IMR-90 (cell line): Measurements from ENCODE around the gene NADSYN1. TPM values are rescaled to one million over a fixed set of nuclear protein-coding genes. Genes with fewer than 3 reads are reported as not detected.

Experiments
- ATAC-seq: fragments of 200-7000 bp; cut with Tn5 transposase; 2 replicates; pipeline ENCODE4 v1.9.1; 2020; ENCODE audit warnings: low read depth, mild to moderate bottlenecking, moderate library complexity
- BruUV-seq: library from RNA; stranded (reverse); fragments of 400-500 nt; replicated peaks from 2 replicates; lab custom pipeline; 2021; lab: Mats Ljungman, UMichigan
- CTCF ChIA-PET: fragments of 300-600 bp; formaldehyde crosslinking; extraction: SDS; loops from one replicate; lab custom pipeline; 2021; ENCODE audit warnings: antibody characterized with exemption; lab: Yijun Ruan, JAX
- POLR2A ChIA-PET: fragments of 300-600 bp; sonication (Branson Sonifier 250); formaldehyde crosslinking; loops from one replicate; lab custom pipeline; 2022; ENCODE audit warnings: antibody characterized with exemption; ENCODE audit not compliant: unreplicated experiment; lab: Charles Lee
- DNase-seq: peaks from one replicate; pipeline ENCODE4 v3.0.0; 2013
- H2AFZ ChIP-seq: replicated peaks from 2 replicates; pipeline ENCODE3; 2013; ENCODE audit warnings: low read length, mild to moderate bottlenecking; ENCODE audit not compliant: poor library complexity
- H2AK5ac ChIP-seq: 2 replicates; pipeline ENCODE4 v1.6.1; 2013; ENCODE audit warnings: low read depth, low read length, inconsistent platforms
- H2AK9ac ChIP-seq: replicated peaks from 2 replicates; pipeline ENCODE3; 2013; ENCODE audit warnings: mild to moderate bottlenecking, low read depth, low read length, moderate library complexity; ENCODE audit not compliant: poor library complexity
- H2BK120ac ChIP-seq: 2 replicates; pipeline ENCODE4 v1.6.1; 2013; ENCODE audit warnings: low read depth, low read length, inconsistent platforms
- H2BK15ac ChIP-seq: 3 replicates; pipeline ENCODE4 v1.6.1; 2013; ENCODE audit warnings: low read depth, low read length, inconsistent platforms
- H2BK20ac ChIP-seq: 2 replicates; pipeline ENCODE4 v1.6.1; 2013; ENCODE audit warnings: low read depth, mild to moderate bottlenecking, inconsistent platforms, low read length, moderate library complexity
- H2BK5ac ChIP-seq: 2 replicates; pipeline ENCODE4 v1.6.1; 2013; ENCODE audit warnings: mild to moderate bottlenecking, low read depth, low read length, inconsistent platforms; ENCODE audit not compliant: poor library complexity, severe bottlenecking
- H3K14ac ChIP-seq: replicated peaks from 2 replicates; pipeline ENCODE4 v1.6.1; 2013; ENCODE audit warnings: low read depth, low read length, inconsistent platforms
- H3K18ac ChIP-seq: 2 replicates; pipeline ENCODE4 v1.6.1; 2013; ENCODE audit warnings: low read depth, low read length, control low read depth
- H3K23ac ChIP-seq: 2 replicates; pipeline ENCODE4 v1.6.1; 2013; ENCODE audit warnings: low read depth, low read length, inconsistent platforms
- H3K27ac ChIP-seq: 2 replicates; pipeline ENCODE4 v1.5.1; 2013; ENCODE audit warnings: mild to moderate bottlenecking, control low read depth, low read length; ENCODE audit not compliant: insufficient read depth
- H3K27me3 ChIP-seq: 2 replicates; pipeline ENCODE4 v1.6.1; 2013; ENCODE audit warnings: low read length; ENCODE audit not compliant: control insufficient read depth, insufficient read depth
- H3K36me3 ChIP-seq: 2 replicates; pipeline ENCODE4 v1.6.1; 2013; ENCODE audit warnings: low read length, mixed read lengths; ENCODE audit not compliant: control insufficient read depth, insufficient read depth
- H3K4ac ChIP-seq: 2 replicates; pipeline ENCODE4 v1.6.1; 2013; ENCODE audit warnings: low read depth, low read length, inconsistent platforms
- H3K4me1 ChIP-seq: 2 replicates; pipeline ENCODE4 v1.6.1; 2013; ENCODE audit warnings: low read length, mixed read lengths; ENCODE audit not compliant: control insufficient read depth, insufficient read depth
- H3K4me2 ChIP-seq: 2 replicates; pipeline ENCODE4 v1.6.1; 2013; ENCODE audit warnings: low read depth, mild to moderate bottlenecking, control low read depth, low read length, moderate library complexity
- H3K4me3 ChIP-seq: 2 replicates; pipeline ENCODE4 v1.5.1; 2013; ENCODE audit warnings: low read depth, mild to moderate bottlenecking, control low read depth, low read length, moderate library complexity; ENCODE audit not compliant: insufficient read depth
- H3K56ac ChIP-seq: 2 replicates; pipeline ENCODE4 v1.6.1; 2013; ENCODE audit warnings: low read length, inconsistent platforms; ENCODE audit not compliant: insufficient read depth; ENCODE audit errors: extremely low read depth
- H3K79me1 ChIP-seq, 2 experiments: 2 replicates each; pipeline ENCODE4 v1.6.1; 2013; ENCODE audit warnings: low read length in 2 of 2, inconsistent platforms in 1 of 2, low read depth in 1 of 2
- H3K9ac ChIP-seq: 2 replicates; pipeline ENCODE4 v1.6.1; 2013; ENCODE audit warnings: low read depth, low read length, control low read depth
- H3K9me1 ChIP-seq: 2 replicates; pipeline ENCODE4 v1.6.1; 2013; ENCODE audit warnings: low read length, inconsistent platforms; ENCODE audit not compliant: insufficient read depth
- H3K9me3 ChIP-seq: 2 replicates; pipeline ENCODE4 v1.6.1; 2013; ENCODE audit warnings: low read length; ENCODE audit not compliant: control insufficient read depth, insufficient read depth
- H4K20me1 ChIP-seq: 2 replicates; pipeline ENCODE4 v1.6.1; 2013; ENCODE audit warnings: low read length, inconsistent platforms; ENCODE audit not compliant: insufficient read depth
- H4K5ac ChIP-seq: 2 replicates; pipeline ENCODE4 v1.6.1; 2013; ENCODE audit warnings: mild to moderate bottlenecking, low read depth, low read length, control low read depth
- H4K8ac ChIP-seq, 2 experiments: 2 replicates each; pipeline ENCODE4 v1.6.1; 2013; ENCODE audit warnings: low read depth in 2 of 2, low read length in 2 of 2, control low read depth in 1 of 2, inconsistent platforms in 1 of 2
- H4K91ac ChIP-seq: 2 replicates; pipeline ENCODE4 v1.6.1; 2013; ENCODE audit warnings: low read depth, low read length, inconsistent platforms; ENCODE audit not compliant: insufficient read depth
- CHD1 ChIP-seq: IDR thresholded peaks from 2 replicates; pipeline ENCODE4 v1.6.1; 2012; ENCODE audit warnings: low read depth, low read length, improper control_type of control experiment
- ELK1 ChIP-seq: fragments of 150-350 bp; IDR thresholded peaks from 2 replicates; pipeline ENCODE4 v1.6.1; 2016; ENCODE audit warnings: low read depth, mild to moderate bottlenecking, low read length, moderate library complexity, borderline replicate concordance
- MAFK ChIP-seq: IDR thresholded peaks from 2 replicates; pipeline ENCODE4 v1.6.1; 2012; ENCODE audit warnings: low read depth, low read length, improper control_type of control experiment
- MAZ ChIP-seq: IDR thresholded peaks from 2 replicates; pipeline ENCODE4 v1.6.1; 2012; ENCODE audit warnings: low read depth, mild to moderate bottlenecking, low read length, improper control_type of control experiment, moderate library complexity, borderline replicate concordance
- MXI1 ChIP-seq: IDR thresholded peaks from 2 replicates; pipeline ENCODE4 v1.6.1; 2012; ENCODE audit warnings: low read depth, mild to moderate bottlenecking, low read length, moderate library complexity, borderline replicate concordance
- NFE2L2 ChIP-seq: fragments of 150-350 bp; IDR thresholded peaks from 2 replicates; pipeline ENCODE4 v1.6.1; 2016; ENCODE audit warnings: low read depth, mild to moderate bottlenecking, low read length
- POLR2A ChIP-seq: IDR thresholded peaks from 2 replicates; pipeline ENCODE4 v1.6.1; 2012; ENCODE audit warnings: mild to moderate bottlenecking, low read depth, low read length
- RAD21 ChIP-seq: IDR thresholded peaks from 2 replicates; pipeline ENCODE4 v1.6.1; 2012; ENCODE audit warnings: low read length, improper control_type of control experiment
- RCOR1 ChIP-seq: IDR thresholded peaks from 2 replicates; pipeline ENCODE4 v1.6.1; 2012; ENCODE audit warnings: mild to moderate bottlenecking, low read length, improper control_type of control experiment; ENCODE audit not compliant: insufficient replicate concordance
- RFX5 ChIP-seq: IDR thresholded peaks from 2 replicates; pipeline ENCODE4 v1.8.0; 2012; ENCODE audit warnings: low read depth, mild to moderate bottlenecking, low read length, moderate library complexity
- SMC3 ChIP-seq: fragments of 150-350 bp; IDR thresholded peaks from 2 replicates; pipeline ENCODE4 v1.6.1; 2016; ENCODE audit warnings: low read depth, mild to moderate bottlenecking, antibody characterized with exemption, low read length, moderate library complexity
- USF2 ChIP-seq: fragments of 150-350 bp; IDR thresholded peaks from 2 replicates; pipeline ENCODE4 v1.6.1; 2017; ENCODE audit warnings: mild to moderate bottlenecking, antibody characterized with exemption, low read length, low read depth
- WGBS, 2 experiments: methylation state at CpG; one replicate each; pipeline versions ENCODE4 v1.1.5 to v1.1.7; 2013; ENCODE audit warnings: missing lambda C conversion rate in 2 of 2; ENCODE audit not compliant: insufficient read length in 1 of 2; ENCODE audit errors: extremely low coverage in 2 of 2; 5-methylcytosine and 5-hydroxymethylcytosine counted together
- dilution Hi-C: fragments of 300-500 bp; cut with HindIII; formaldehyde crosslinking; loops from one replicate; pipeline ENCODE4 v1.14.3; 2018; ENCODE audit warnings: low sequenced_read_pairs; ENCODE audit not compliant: unreplicated experiment
- in situ Hi-C: fragments of 300-500 bp; cut with MboI; formaldehyde crosslinking; loops from 3 replicates; pipeline ENCODE4 v1.14.3; 2019; ENCODE audit warnings: low sequenced_read_pairs, inconsistent platforms, mixed read lengths
- intact Hi-C: fragments of 100-400 bp; cut with micrococcal nuclease; formaldehyde crosslinking; loops from 2 replicates; pipeline ENCODE4 v1.10.0; 2022
- polyA plus RNA-seq, 3 experiments: library from polyadenylated mRNA; depleted of rRNA; stranded (reverse); fragments of >200 nt; gene quantifications; 2 replicates each; pipeline ENCODE4 v1.2.3, GENCODE V29; 2012; ENCODE audit warnings: low replicate concordance in 1 of 3
- total RNA-seq: library from RNA; depleted of rRNA; stranded (reverse); fragments of >200 nt; gene quantifications from 2 replicates; pipeline ENCODE4 v1.2.3, GENCODE V29; 2012
- TF ChIP-seq, protein P1 (sequence below): conservative IDR thresholded peaks from 2 replicates; pipeline ENCODE4 v1.5.1; 2012; ENCODE audit warnings: mild to moderate bottlenecking, low read depth, low read length, improper control_type of control experiment

NADSYN1 gene
- total and polyA plus RNA-seq, 2 of the 4 experiments (the other 2 are of a cell fraction) = 69.5 to 70.4 TPM

GRCh38 chr11:71451596-71452198 is 1.3 kb upstream of the NADSYN1 start:
- Histone ChIP-seq H3K36me3 (peaks cover 13% of the 10 kb centered on the region), H3K4me1 (peaks cover 9% of the 10 kb centered on the region), H3K4me3 (no peak overlapping the region), H2AK9ac (no peak overlapping the region), H2BK120ac (no peak overlapping the region), H3K56ac (no peak overlapping the region), H3K27ac (no peak overlapping the region), H3K9ac (no peak overlapping the region), H2BK20ac (no peak overlapping the region), H3K79me1 (peaks cover 31 to 43% of the 10 kb centered on the region in 2 experiments), H2BK15ac (no peak overlapping the region), H3K4ac (no peak overlapping the region), H3K27me3 (no peaks in the 10 kb centered on the region), H4K5ac (no peak overlapping the region), H2BK5ac (no peak overlapping the region), H4K8ac (no peak overlapping the region), H4K20me1 (peaks cover 9% of the 10 kb centered on the region; the same call in 1 of the 2 replicates), H3K9me3 (no peaks in the 10 kb centered on the region), H2AFZ (no peak overlapping the region), H4K91ac (no peak overlapping the region), H3K14ac (no peak overlapping the region), H3K23ac (no peak overlapping the region), H3K9me1 (no peaks in the 10 kb centered on the region; the same call in 1 of the 2 replicates), H2AK5ac (no peak overlapping the region), H3K18ac (no peak overlapping the region), H3K4me2 (no peak overlapping the region)
- DNase-seq (no peak), ATAC-seq (no peak)
- ChIA-PET CTCF (no interaction called here), POLR2A (no interaction called here)
- TF ChIP-seq RCOR1 = no peak
- no peak for TF ChIP-seq ELK1
- no peak for TF ChIP-seq USF2
- no peak for TF ChIP-seq MXI1
- no peak for TF ChIP-seq CHD1
- TF ChIP-seq RAD21 = no peak
- no peak for TF ChIP-seq RFX5
- no peak for TF ChIP-seq POLR2A
- TF ChIP-seq, protein P1, sequence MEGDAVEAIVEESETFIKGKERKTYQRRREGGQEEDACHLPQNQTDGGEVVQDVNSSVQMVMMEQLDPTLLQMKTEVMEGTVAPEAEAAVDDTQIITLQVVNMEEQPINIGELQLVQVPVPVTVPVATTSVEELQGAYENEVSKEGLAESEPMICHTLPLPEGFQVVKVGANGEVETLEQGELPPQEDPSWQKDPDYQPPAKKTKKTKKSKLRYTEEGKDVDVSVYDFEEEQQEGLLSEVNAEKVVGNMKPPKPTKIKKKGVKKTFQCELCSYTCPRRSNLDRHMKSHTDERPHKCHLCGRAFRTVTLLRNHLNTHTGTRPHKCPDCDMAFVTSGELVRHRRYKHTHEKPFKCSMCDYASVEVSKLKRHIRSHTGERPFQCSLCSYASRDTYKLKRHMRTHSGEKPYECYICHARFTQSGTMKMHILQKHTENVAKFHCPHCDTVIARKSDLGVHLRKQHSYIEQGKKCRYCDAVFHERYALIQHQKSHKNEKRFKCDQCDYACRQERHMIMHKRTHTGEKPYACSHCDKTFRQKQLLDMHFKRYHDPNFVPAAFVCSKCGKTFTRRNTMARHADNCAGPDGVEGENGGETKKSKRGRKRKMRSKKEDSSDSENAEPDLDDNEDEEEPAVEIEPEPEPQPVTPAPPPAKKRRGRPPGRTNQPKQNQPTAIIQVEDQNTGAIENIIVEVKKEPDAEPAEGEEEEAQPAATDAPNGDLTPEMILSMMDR = no peak
- TF ChIP-seq MAFK = no peak
- TF ChIP-seq SMC3 = no peak
- no peak for TF ChIP-seq NFE2L2
- TF ChIP-seq MAZ = no peak
- dilution Hi-C loops = no loop called here
- BruUV-seq = no TSS peak
- in situ Hi-C loops = no loop called here
- WGBS, 2 experiments = 82% methylated on average over 3 of the region's 9 CpGs; no CpG with 5 or more reads in 1 of the 2 experiments
- intact Hi-C loops = no loop called here
